ENCODE results near the gene CIAO2B. TPM values are rescaled to one million over a fixed set of nuclear protein-coding genes. Genes with fewer than 3 reads are reported as not detected.

The CIAO2B gene
- total and polyA plus RNA-seq, 4 donors = 51.9 to 165 (median 105) TPM

DNA sequence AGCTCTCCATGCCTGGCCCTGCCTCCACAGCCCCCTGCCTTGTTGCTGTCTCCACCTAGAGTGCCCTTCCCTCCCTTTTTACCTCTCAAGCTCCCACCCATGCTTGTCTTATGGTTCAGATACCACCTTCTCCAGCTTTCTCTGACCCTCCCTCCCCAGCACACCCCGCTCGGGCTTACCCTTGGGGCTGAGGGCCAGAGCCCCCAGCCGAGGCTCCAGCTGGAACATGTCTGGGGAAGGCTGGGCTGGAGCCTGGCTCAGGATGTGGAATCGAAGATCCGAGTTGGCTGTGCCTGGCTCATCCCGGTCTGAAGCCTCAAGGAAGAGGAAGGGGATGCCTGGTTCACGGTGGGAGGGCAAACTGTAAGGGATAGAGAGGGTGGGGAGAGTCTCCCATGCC is 19.2 kb downstream of the CIAO2B start:
- ATAC-seq (ENCODE audit: low FRiP score) (no peak), DNase-seq (no peak)
- Histone ChIP-seq H3K9me3 (ENCODE audit: control insufficient read depth, low read length) (no peaks in the 10 kb centered on the region), H3K4me3 (ENCODE audit: low read length in 2 of 2) (no peak overlapping the region), H3K27ac (ENCODE audit: low read depth in 1 of 2, low read length in 2 of 2) (no peak overlapping the region), H3K27me3 (ENCODE audit: control insufficient read depth in 1 of 2, insufficient read depth in 2 of 2, low read length in 1 of 2) (no peaks in the 10 kb centered on the region), H3K4me1 (ENCODE audit: control insufficient read depth in 1 of 2, insufficient read depth in 2 of 2, low read length in 2 of 2) (no peaks in the 10 kb centered on the region), H3K36me3 (ENCODE audit: control insufficient read depth in 1 of 2, insufficient read depth in 2 of 2, low read length in 1 of 2) (no peaks in the 10 kb centered on the region)
- WGBS, 2 donors = 92% methylated on average over 7 of the region's 7 CpGs
- intact Hi-C loops (cut with DNase I) = no loop called here

DNA sequence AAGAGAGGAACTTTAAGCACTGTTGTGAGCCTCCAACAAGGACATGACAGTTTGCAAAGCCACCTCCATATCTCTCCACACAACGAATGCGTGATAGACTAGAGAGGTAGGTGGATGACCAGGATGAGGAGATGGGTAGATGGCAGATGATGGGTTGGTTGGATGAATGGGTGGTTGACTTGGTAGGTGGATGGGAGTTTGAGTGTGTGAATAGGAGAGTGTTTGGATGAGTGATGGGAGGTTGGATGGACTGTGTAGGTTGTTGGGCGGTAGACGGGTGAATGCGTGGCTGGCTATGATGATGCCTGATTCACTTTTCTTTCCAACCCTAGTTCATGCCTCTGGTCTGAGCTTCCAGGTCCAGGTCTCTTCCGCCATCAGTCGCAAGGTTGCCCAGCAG is 19.7 kb downstream of the CIAO2B start:
- no peak overlapping the region for H3K27ac ChIP-seq (ENCODE audit: low read depth in 1 of 2, low read length in 2 of 2)
- no peaks in the 10 kb centered on the region for H3K27me3 ChIP-seq (ENCODE audit: control insufficient read depth in 1 of 2, insufficient read depth in 2 of 2, low read length in 1 of 2)
- DNase-seq (no peak), ATAC-seq (ENCODE audit: low FRiP score) (no peak)
- H3K36me3 ChIP-seq (ENCODE audit: control insufficient read depth in 1 of 2, insufficient read depth in 2 of 2, low read length in 1 of 2) = no peaks in the 10 kb centered on the region
- H3K4me1 ChIP-seq (ENCODE audit: control insufficient read depth in 1 of 2, insufficient read depth in 2 of 2, low read length in 2 of 2) = no peaks in the 10 kb centered on the region
- no peak overlapping the region for H3K4me3 ChIP-seq (ENCODE audit: low read length in 2 of 2)
- H3K9me3 ChIP-seq (ENCODE audit: control insufficient read depth, low read length) = no peaks in the 10 kb centered on the region
- intact Hi-C loops (cut with DNase I) = no loop called here
- 96 to 99% methylated on average over 7 of the region's 7 CpGs for WGBS, 2 donors

DNA sequence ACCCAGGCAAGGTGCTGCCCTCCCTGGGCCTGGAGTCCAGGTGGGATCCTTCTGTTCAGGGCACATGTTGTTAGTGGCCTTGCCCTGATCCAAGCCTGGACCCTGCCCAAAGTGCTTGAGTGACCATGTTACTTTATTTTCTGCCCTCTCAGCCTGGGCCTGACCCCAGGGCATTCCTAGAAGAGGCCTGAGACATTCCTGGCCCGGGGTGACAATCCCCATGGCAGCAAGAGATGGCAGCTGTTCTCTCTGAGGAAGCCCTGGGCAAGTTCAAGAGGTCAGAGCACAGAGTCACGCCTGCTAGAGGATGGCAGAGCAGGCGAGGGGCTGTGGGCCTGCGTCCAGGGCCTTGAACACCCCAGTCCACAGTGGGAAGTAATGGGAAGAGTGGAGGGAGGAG is 20.5 kb downstream of the CIAO2B start:
- WGBS, 2 donors = 78 to 89% methylated on average over 4 of the region's 4 CpGs
- no peaks in the 10 kb centered on the region for H3K4me1 ChIP-seq (ENCODE audit: control insufficient read depth in 1 of 2, insufficient read depth in 2 of 2, low read length in 2 of 2)
- no peak for ATAC-seq (ENCODE audit: low FRiP score)
- DNase-seq = no peak
- H3K9me3 ChIP-seq (ENCODE audit: control insufficient read depth, low read length) = no peaks in the 10 kb centered on the region
- intact Hi-C loops (cut with DNase I) = no loop called here
- no peak overlapping the region for H3K27ac ChIP-seq (ENCODE audit: low read depth in 1 of 2, low read length in 2 of 2)
- no peak overlapping the region for H3K4me3 ChIP-seq (ENCODE audit: low read length in 2 of 2)
- H3K36me3 ChIP-seq (ENCODE audit: control insufficient read depth in 1 of 2, insufficient read depth in 2 of 2, low read length in 1 of 2) = no peaks in the 10 kb centered on the region
- no peaks in the 10 kb centered on the region for H3K27me3 ChIP-seq (ENCODE audit: control insufficient read depth in 1 of 2, insufficient read depth in 2 of 2, low read length in 1 of 2)

DNA sequence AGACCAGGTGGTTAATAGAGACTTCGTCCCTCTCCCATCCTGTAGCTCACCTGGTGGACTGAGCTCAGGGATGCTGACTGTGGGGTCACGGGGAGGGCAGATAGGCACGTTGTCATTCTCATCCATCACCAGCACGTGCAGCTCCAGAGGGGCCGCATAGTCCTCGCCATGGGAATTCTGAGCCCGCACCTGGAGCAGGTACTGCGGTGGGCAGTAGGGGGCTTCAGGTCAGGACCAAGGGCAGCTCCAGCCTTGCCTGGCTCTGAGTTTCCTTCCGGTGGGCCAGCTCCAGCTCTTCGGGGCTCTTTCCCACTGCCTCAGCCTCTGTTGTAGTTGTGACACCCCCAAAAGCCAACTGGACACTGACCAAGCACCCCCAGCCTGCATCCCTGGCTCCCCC is 21.1 kb downstream of the CIAO2B start:
- Histone ChIP-seq H3K4me1 (ENCODE audit: control insufficient read depth in 1 of 2, insufficient read depth in 2 of 2, low read length in 2 of 2) (no peaks in the 10 kb centered on the region), H3K9me3 (ENCODE audit: control insufficient read depth, low read length) (no peaks in the 10 kb centered on the region), H3K36me3 (ENCODE audit: control insufficient read depth in 1 of 2, insufficient read depth in 2 of 2, low read length in 1 of 2) (no peaks in the 10 kb centered on the region), H3K27ac (ENCODE audit: low read depth in 1 of 2, low read length in 2 of 2) (no peak overlapping the region), H3K27me3 (ENCODE audit: control insufficient read depth in 1 of 2, insufficient read depth in 2 of 2, low read length in 1 of 2) (no peaks in the 10 kb centered on the region), H3K4me3 (ENCODE audit: low read length in 2 of 2) (no peak overlapping the region)
- 75% methylated on average over 10 of the region's 10 CpGs for WGBS, 2 donors
- intact Hi-C loops (cut with DNase I) = no loop called here
- DNase-seq (no peak), ATAC-seq (ENCODE audit: low FRiP score) (no peak)

DNA sequence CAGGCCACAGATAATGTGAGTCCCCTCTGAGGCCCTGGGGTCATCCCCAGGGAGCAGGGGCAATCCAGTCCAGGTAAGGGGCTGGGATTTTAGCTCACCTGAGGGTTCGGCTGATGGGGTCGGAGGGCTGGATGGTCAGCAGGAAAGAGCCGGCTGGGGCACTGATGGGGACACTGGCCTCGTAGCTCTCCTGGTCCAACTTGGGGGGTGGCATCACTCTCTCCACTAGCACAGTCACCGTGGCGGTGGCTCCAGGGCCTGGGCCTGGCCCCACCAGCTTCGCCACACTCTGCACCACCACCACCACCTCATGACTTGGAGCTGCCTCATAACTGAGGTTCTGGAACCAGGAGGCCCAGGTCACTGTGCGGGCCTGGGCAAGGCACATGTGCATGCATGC is 22.4 kb downstream of the CIAO2B start:
- no peaks in the 10 kb centered on the region for H3K36me3 ChIP-seq (ENCODE audit: control insufficient read depth in 1 of 2, insufficient read depth in 2 of 2, low read length in 1 of 2)
- no peaks in the 10 kb centered on the region for H3K9me3 ChIP-seq (ENCODE audit: control insufficient read depth, low read length)
- DNase-seq = no peak
- no peak for ATAC-seq (ENCODE audit: low FRiP score)
- H3K4me1 ChIP-seq (ENCODE audit: control insufficient read depth in 1 of 2, insufficient read depth in 2 of 2, low read length in 2 of 2) = no peaks in the 10 kb centered on the region
- no peak overlapping the region for H3K4me3 ChIP-seq (ENCODE audit: low read length in 2 of 2)
- no peak overlapping the region for H3K27ac ChIP-seq (ENCODE audit: low read depth in 1 of 2, low read length in 2 of 2)
- WGBS, 2 donors = 95 to 97% methylated on average over 8 of the region's 8 CpGs
- intact Hi-C loops (cut with DNase I) = no loop called here
- no peaks in the 10 kb centered on the region for H3K27me3 ChIP-seq (ENCODE audit: control insufficient read depth in 1 of 2, insufficient read depth in 2 of 2, low read length in 1 of 2)

DNA sequence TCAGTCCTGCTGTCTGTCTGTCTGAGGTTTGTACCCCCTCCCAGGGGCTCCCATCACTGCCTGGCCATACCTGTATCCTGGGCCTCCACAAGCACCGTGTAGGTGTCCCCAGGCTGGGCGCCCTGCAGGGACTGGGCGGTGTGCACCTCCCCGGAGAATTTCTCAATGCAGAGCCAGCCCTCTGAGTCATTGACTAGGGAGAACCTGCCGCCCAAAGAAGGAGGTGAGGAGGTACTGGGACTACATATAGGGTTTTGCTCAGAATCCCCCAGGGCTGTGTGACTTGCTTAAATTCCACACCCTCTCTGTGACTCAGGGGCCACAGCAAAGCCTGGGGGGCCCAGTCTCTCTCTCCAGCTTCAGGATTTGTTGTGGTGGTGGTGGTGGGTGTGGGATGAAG is 23.1 kb downstream of the CIAO2B start:
- no peaks in the 10 kb centered on the region for H3K36me3 ChIP-seq (ENCODE audit: control insufficient read depth in 1 of 2, insufficient read depth in 2 of 2, low read length in 1 of 2)
- H3K4me3 ChIP-seq (ENCODE audit: low read length in 2 of 2) = no peak overlapping the region
- ATAC-seq (ENCODE audit: low FRiP score) (no peak), DNase-seq (peak in 1 of 2 donors; percentile 52)
- no peaks in the 10 kb centered on the region for H3K9me3 ChIP-seq (ENCODE audit: control insufficient read depth, low read length)
- H3K27ac ChIP-seq (ENCODE audit: low read depth in 1 of 2, low read length in 2 of 2) = no peak overlapping the region
- WGBS, 2 donors = 31 to 45% methylated on average over 5 of the region's 5 CpGs
- no peaks in the 10 kb centered on the region for H3K4me1 ChIP-seq (ENCODE audit: control insufficient read depth in 1 of 2, insufficient read depth in 2 of 2, low read length in 2 of 2)
- no peaks in the 10 kb centered on the region for H3K27me3 ChIP-seq (ENCODE audit: control insufficient read depth in 1 of 2, insufficient read depth in 2 of 2, low read length in 1 of 2)
- intact Hi-C loops (cut with DNase I) = no loop called here

DNA sequence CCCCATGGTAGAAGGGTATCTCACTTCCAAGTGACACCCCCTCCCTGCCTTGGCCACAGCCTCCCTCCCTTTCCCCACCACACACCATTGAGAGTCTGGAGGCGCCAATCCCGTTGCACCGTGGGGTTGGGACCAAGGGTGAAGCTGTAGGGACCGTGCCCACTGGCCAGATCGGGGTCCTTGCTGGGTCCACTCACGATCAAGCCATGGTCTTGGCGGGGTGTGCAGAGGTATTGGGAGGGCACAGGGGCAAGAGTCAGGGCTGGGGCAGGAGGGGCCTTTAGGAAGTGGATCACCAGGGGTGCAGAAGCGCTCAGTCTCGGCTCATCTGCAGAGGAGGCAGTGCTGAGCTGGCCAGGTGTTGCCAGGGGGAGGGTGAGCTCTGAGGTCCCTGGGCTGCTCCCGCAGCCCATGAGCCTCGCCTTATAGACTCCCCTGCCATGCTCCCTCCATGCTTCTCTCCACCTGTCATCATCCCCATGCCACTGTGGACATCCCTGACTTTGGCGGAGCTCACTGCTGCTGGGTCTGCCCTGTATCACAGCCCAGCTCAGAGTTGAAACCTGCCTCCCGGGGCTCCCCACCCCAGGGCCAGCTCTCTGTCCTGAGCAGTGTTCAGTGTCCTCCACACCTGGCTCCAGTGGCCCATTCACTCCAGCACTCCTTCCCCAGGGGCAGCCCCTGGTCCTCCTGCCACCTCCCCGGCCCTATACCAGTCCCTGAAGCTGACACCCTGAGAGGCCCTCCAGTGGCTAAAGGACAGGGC is 23.8 kb downstream of the CIAO2B start:
- 90 to 91% methylated on average over 13 to 14 of the region's 14 CpGs for WGBS, 2 donors
- Histone ChIP-seq H3K27me3 (ENCODE audit: control insufficient read depth in 1 of 2, insufficient read depth in 2 of 2, low read length in 1 of 2) (no peaks in the 10 kb centered on the region), H3K4me1 (ENCODE audit: control insufficient read depth in 1 of 2, insufficient read depth in 2 of 2, low read length in 2 of 2) (no peaks in the 10 kb centered on the region), H3K27ac (ENCODE audit: low read depth in 1 of 2, low read length in 2 of 2) (no peak overlapping the region), H3K4me3 (ENCODE audit: low read length in 2 of 2) (no peak overlapping the region), H3K9me3 (ENCODE audit: control insufficient read depth, low read length) (no peaks in the 10 kb centered on the region), H3K36me3 (ENCODE audit: control insufficient read depth in 1 of 2, insufficient read depth in 2 of 2, low read length in 1 of 2) (no peaks in the 10 kb centered on the region)
- no peak for ATAC-seq (ENCODE audit: low FRiP score)
- DNase-seq = peak; percentile 36 to 55
- intact Hi-C loops (cut with DNase I) = no loop called here

DNA sequence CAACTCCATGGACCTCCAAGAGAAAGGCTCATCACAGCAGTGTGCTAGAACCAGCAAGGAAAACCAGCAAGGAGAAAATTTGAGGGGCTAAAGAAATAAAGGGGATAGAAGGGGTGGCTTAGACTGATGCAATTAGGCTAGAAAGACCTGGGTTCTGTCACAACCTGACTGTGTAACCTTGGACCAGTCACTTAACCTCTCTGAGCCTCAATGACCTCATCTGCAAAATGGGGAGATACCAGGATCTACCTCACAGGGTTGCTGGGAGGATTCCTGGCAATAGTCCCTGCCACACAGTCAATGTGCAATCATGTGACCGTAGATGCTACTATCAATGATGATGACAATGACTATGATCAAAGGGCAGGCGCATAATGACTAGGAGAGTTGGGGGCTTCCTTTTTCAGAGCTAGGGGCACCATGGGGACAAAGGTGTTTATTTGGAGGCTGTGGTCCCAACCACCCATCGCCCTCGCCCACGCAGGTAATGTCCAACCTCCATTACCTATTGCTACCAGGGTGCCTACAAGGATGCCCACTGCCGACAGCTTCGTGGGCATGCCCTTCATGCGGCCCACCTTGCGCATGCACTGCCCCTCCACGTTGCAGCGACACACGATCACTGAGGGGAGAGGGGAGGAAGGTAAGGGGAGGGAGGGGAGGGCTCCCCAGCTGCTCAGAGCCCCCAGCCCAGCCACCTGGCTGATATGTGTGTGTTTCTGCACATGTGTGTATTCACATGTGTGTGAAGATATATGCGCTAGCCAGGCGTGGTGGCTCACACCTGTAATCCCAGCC is 25.2 kb downstream of the CIAO2B start:
- ATAC-seq (ENCODE audit: low FRiP score) (no peak), DNase-seq (peak in 1 of 2 donors; percentile 44)
- Histone ChIP-seq H3K9me3 (ENCODE audit: control insufficient read depth, low read length) (no peaks in the 10 kb centered on the region), H3K36me3 (ENCODE audit: control insufficient read depth in 1 of 2, insufficient read depth in 2 of 2, low read length in 1 of 2) (no peaks in the 10 kb centered on the region), H3K27ac (ENCODE audit: low read depth in 1 of 2, low read length in 2 of 2) (no peak overlapping the region), H3K4me1 (ENCODE audit: control insufficient read depth in 1 of 2, insufficient read depth in 2 of 2, low read length in 2 of 2) (no peaks in the 10 kb centered on the region), H3K4me3 (ENCODE audit: low read length in 2 of 2) (no peak overlapping the region), H3K27me3 (ENCODE audit: control insufficient read depth in 1 of 2, insufficient read depth in 2 of 2, low read length in 1 of 2) (no peaks in the 10 kb centered on the region)
- intact Hi-C loops (cut with DNase I) = no loop called here
- 96 to 98% methylated on average over 14 of the region's 14 CpGs for WGBS, 2 donors

DNA sequence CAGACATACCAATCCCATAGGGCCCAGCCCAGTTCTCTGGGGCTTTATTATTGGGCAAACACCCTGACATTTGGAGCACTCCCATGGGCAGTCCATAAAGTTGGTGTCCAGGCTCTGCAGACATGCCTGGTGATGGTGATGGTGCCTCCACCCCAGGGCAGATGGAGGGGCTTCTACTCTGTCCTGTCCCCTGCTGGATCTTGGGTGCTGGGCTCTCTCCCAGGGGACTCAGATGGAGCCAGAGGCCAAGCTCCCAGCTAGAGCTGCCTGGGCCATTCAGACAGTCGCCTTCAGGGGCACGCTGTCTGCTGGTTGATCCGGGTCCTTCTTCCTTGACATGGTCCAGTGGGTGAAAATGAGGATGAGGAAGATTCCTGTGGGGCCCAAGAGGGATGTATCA is 26.1 kb downstream of the CIAO2B start:
- intact Hi-C loops (cut with DNase I) = no loop called here
- 94 to 96% methylated on average over 3 of the region's 3 CpGs for WGBS, 2 donors
- H3K4me1 ChIP-seq (ENCODE audit: control insufficient read depth in 1 of 2, insufficient read depth in 2 of 2, low read length in 2 of 2) = no peaks in the 10 kb centered on the region
- ATAC-seq (ENCODE audit: low FRiP score) (no peak), DNase-seq (peak in 1 of 2 donors; percentile 25)
- H3K36me3 ChIP-seq (ENCODE audit: control insufficient read depth in 1 of 2, insufficient read depth in 2 of 2, low read length in 1 of 2) = no peaks in the 10 kb centered on the region
- no peaks in the 10 kb centered on the region for H3K27me3 ChIP-seq (ENCODE audit: control insufficient read depth in 1 of 2, insufficient read depth in 2 of 2, low read length in 1 of 2)
- no peak overlapping the region for H3K27ac ChIP-seq (ENCODE audit: low read depth in 1 of 2, low read length in 2 of 2)
- H3K9me3 ChIP-seq (ENCODE audit: control insufficient read depth, low read length) = no peaks in the 10 kb centered on the region
- no peak overlapping the region for H3K4me3 ChIP-seq (ENCODE audit: low read length in 2 of 2)

All from aorta (tissue), 5 donors.